SKM-1 (cell line): Measurements from ENCODE around the gene GPC6.

Source experiments
- DNase-seq: peaks from one replicate; lab custom pipeline; 2025; ENCODE audit not compliant: unreplicated experiment; lab: John Stamatoyannopoulos, UW

GPC6 gene

DNA sequence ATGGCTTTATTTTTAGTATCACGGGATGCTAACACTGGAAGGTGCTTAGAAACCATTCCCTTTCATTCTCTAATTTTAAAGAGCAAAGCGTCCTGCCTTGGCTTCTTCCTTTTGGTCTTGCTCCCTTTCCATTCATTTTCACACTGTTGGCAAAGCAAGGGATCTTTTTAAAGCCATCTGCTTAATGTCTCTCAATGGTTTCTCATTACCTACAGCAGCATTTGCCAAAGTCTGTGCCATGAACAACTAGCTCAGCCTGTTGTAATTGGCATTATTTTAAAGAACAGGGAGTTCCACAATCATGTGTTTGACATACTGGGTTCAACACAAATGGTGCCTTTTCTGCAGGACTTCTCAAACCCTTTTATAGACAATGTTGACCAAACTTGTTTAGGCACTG lies 444.3 kb downstream of the GPC6 start:
- no peak for DNase-seq

GRCh38 chr13:93672996-93673395 lies 446.4 kb downstream of the GPC6 start:
- no peak for DNase-seq

- DNase-seq: no peak
These were observed 447.3 kb downstream of the GPC6 start for GRCh38 chr13:93673885-93674284.

- DNase-seq: no peak
These were observed 447.7 kb downstream of the GPC6 start for GRCh38 chr13:93674337-93674755.

GRCh38 chr13:93680329-93680728 lies 453.7 kb downstream of the GPC6 start:
- no peak for DNase-seq

DNA sequence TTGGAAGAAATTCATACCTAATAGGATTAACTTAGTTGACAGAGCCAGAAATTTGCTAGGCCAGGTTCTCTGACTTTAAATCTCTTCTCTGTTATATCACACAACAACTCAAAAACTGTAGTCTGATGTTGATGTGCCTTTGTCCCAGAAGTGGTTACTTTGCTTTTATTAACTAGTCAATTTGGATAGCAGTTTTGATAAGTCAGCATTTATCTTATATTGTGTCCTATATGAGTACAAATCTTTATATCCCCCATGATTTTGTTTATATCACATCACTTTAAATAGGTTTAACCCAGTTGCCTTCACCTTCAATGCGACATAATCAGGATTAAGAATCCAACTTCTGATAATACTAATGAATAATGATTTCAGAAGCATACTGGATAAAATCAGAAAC lies 459.3 kb downstream of the GPC6 start:
- DNase-seq: no peak

DNA sequence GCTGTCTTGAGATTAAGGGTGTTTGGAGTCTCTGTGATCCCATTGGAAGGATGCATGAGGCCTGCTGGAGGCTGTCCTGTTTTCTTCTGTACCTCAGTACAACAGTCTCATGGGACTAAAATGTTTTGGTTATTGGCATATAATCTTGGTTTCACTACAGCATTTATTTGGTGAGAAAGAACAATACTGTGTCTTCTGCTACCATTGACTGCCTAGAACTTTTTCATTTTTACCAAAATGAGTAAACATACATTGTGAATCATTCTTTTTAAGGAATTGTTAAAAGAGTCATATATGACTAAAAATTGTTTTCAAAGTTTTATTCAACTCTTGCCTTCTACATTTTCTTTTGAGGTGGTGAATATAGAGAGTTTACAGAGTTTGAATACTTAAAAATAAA lies 459.8 kb downstream of the GPC6 start:
- no peak for DNase-seq

GRCh38 chr13:93687261-93687660 lies 460.7 kb downstream of the GPC6 start:
- no peak for DNase-seq

GRCh38 chr13:93689333-93689732 lies 462.7 kb downstream of the GPC6 start:
- DNase-seq: no peak

- DNase-seq: no peak
These were observed 463.5 kb downstream of the GPC6 start for GRCh38 chr13:93690139-93690538.

DNA sequence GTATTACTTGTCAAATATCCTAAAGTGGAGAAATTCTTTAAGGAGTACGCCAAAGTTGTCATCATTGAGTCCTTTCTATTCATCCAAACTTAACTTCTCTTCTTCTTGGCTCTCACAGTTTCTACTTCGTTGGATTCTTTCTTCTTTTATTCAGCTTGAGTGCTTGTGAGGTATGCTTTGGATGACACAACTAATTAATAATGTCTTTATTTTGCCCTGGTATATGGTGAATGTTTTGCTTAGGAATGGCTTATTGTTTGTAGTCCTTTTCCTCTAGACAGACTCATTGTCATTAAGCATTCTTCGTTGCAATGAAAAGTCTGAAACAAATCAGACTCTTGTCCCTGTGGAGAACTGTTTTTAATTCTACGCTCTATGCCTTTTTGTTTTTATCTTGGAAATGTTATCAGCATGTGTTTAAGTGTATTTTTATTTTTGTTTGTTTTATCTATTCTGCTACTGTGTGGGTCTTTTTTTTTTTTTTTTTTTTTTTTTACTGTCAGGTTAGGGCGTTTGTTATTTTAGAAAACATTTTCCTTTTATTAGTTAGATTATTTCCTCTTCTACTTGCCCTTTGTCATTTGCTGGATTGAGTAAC lies 471.5 kb downstream of the GPC6 start:
- DNase-seq: no peak

- DNase-seq: no peak
These were observed 473.5 kb downstream of the GPC6 start for GRCh38 chr13:93700115-93700514.

DNA sequence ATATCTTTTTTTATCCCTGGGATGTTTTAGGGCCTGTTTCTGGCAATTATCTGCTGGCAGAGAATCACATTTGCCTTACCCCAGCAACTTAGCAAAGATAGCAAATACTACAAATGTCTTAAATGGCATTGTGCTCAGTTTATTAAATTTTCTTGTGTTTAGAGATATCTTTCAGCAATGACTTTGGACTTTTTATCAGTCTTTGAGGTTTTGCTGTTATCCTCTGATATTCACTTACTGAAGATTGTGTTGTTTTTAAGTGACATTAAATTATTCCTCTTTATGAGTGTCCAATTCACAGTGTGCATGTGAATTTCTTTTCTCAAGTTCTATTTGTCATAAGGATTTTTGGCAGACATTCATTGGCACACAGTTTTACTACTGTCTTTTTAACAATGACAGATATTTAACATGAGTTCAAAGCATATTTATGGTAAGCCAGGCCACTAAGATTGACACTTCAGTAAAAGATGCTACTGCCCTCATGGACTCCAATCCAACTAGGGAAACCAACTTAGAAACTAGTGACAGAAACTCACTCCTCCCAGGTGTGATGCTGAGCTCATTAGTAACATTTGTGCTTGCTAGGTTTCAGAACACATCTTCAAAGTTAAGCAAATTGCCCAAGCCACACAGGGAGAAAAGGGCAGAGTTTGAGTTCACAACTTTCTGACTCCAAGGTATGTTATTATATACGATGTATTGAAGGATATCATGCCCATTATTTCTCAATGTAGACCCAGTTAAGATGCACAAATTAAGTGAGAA lies 481.9 kb downstream of the GPC6 start:
- DNase-seq: no peak

DNA sequence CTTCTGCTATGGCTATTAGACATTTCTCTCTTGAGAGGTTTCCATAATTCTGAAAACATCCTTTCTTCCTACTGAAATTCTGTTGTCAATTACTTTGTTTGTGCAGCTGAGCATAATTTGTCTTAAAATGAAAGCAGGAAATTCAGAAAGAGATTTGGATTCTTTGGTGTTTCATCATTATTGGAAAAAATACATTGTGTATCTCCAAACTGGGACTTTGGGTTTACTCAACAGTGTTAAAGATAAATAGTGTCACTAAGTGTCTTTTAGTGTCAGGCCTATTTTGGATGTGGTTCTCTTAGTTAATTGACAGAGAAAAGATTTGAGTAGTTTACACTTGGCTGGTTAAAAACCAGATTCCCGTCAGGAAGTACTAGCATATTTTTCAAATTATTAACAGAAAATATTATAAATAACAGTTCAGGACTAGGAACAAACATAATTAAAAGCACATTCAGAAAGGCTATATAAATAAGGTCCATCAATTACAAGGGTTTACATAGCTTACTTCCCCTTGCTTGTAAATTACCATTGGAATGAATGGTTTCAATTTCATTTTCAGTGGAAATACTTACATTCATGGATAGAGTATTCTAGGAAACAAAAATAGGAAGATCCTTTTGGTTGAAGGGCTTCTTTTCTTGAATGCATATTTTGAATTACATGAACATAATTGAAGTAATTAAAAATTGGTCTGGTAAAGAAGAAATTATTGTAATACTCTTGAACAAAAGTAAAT lies 483.1 kb downstream of the GPC6 start:
- DNase-seq: no peak

DNA sequence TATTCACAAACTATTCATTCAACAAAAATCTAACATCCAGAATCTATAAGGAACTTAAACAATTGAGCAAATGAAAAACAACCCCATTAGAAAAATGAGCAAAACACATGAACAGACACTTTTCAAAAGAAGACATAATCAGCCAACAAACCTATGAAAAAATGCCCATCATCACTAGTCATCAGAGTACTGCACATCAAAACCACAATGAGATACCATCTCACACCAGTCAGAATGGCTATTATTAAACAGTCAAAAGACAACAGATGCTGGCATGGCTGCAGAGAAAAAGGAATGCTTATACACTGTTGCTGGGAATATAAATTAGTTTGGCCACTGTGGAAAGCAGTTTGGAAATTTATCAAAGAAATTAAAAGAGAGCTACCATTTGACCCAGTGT lies 487.6 kb downstream of the GPC6 start:
- DNase-seq: no peak

DNA sequence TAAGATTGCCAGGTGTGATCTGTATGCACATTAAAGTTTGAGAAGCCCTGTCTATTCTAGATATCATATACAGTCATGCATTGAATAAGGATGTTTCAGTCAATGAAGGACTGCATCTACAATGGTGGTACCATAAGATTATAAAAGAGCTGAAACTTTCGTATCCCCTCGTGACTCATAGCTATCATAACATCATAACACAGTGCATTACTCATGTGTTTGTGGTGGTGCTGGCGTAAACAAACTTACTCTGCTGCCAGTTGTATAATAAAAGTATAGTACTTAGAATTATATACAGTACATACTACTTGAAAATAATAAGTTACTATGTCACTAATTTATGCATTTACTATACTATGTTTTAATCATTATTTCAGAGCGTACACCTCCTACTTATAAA lies 489.3 kb downstream of the GPC6 start:
- DNase-seq: no peak

- DNase-seq: no peak
These were observed 490.0 kb downstream of the GPC6 start for GRCh38 chr13:93716623-93717022.

DNA sequence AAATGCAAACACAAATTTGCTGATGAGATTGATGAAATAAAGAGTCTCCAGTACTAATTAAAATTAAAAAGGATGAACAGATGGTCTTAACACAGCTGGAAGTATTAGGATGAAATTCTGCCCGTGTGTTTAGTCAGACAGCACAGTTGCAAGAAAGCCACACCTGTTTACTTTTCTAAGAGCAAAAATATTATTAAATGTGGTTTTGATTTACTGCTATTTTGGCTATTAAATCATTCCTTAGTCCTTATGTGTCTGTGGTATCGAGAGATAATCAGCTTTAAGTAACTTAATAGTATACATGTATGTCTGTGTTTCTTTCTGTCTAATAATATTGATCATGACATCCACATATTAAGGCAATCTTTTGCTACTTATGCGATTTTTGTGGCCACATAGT lies 494.9 kb downstream of the GPC6 start:
- no peak for DNase-seq

GRCh38 chr13:93723316-93723715 lies 496.7 kb downstream of the GPC6 start:
- DNase-seq: no peak

DNA sequence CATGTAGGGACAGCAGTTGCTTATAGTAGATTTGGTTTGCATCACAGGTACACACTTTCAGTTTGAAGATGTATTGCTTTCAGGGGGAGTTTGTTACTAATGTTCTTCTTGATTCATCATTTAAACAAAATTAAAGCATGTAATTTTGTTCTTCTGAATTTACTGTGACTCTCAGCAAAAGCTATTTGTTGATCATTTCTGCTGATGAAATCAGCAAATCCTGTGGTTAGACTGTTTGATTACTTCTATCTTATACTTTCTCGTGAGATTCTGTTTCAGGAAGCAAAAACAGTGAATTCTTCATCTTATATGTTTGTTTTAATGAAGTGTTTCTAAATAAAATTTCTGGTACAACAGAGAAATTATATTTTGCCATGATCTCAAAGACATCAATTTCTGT lies 497.6 kb downstream of the GPC6 start:
- DNase-seq: no peak

GRCh38 chr13:93726173-93726957 lies 499.8 kb downstream of the GPC6 start:
- no peak for DNase-seq
